Left lung (tissue), 10 donors: ENCODE results near the gene ETNK2. TPM values are rescaled to one million over a fixed set of nuclear protein-coding genes. Genes with fewer than 3 reads are reported as not detected.
A peak's percentile ranks its signal among the peaks of the same experiment; 100 is the strongest.

Experiments used
- ATAC-seq: fragments of 200-7000 bp; cut with Tn5 transposase; one replicate; pipeline ENCODE4 v1.9.1; 2020; ENCODE audit warnings: moderate library complexity
- DNase-seq, 4 donors: peaks; one replicate each; pipeline ENCODE4 v3.0.0-alpha.2; 2013 to 2020
- H3K27ac ChIP-seq, 2 donors: fragments of 200-600 bp; sonication (generic) in 1 of 2; one replicate each; pipeline versions ENCODE4 v1.5.0 to v1.8.0; 2020 to 2021
- H3K27me3 ChIP-seq, 2 donors: fragments of 200-600 bp; sonication (generic) in 1 of 2; one replicate each; pipeline versions ENCODE4 v1.5.0 to v1.8.0; 2020 to 2021
- H3K36me3 ChIP-seq, 2 donors: fragments of 200-600 bp; sonication (generic) in 1 of 2; one replicate each; pipeline versions ENCODE4 v1.5.0 to v1.8.0; 2020 to 2021
- H3K4me1 ChIP-seq, 2 donors: fragments of 200-600 bp; one replicate each; pipeline ENCODE4 v1.8.0; 2021
- H3K4me3 ChIP-seq, 2 donors: fragments of 200-600 bp; sonication (generic) in 1 of 2; one replicate each; pipeline versions ENCODE4 v1.5.0 to v1.8.0; 2020 to 2021; ENCODE audit warnings: mild to moderate bottlenecking in 1 of 2
- H3K9me3 ChIP-seq, 2 donors: fragments of 200-600 bp; sonication (generic) in 1 of 2; one replicate each; pipeline versions ENCODE4 v1.5.0 to v1.8.0; 2020 to 2021
- CTCF ChIP-seq, 2 donors: fragments of 200-600 bp; sonication (generic) in 1 of 2; IDR thresholded peaks; one replicate each; pipeline versions ENCODE4 v1.5.0 to v1.8.0; 2021; ENCODE audit warnings: antibody characterized with exemption in 2 of 2
- intact Hi-C, 2 donors: fragments of 100-400 bp; cut with DNase I; formaldehyde crosslinking; loops; one replicate each; pipeline versions ENCODE4 v1.11.2 to v1.14.2; 2022
- polyA plus RNA-seq, 6 donors: library from polyadenylated mRNA; unstranded; fragments of 120-200 nt; gene quantifications; one replicate each; pipeline ENCODE4 v1.2.1, GENCODE V29; 2013; ENCODE audit not compliant: insufficient read length in 6 of 6
- total RNA-seq, 2 donors: library from RNA; stranded (reverse); fragmentation: NEBNext Ultra II Directional; extraction: Animal tissue kit (Norgen Biotek cat#: 25700); gene quantifications; one replicate each; pipeline ENCODE4 v1.2.1, GENCODE V29; 2021
- donor health status: DM: no; HTN: yes; CAD: no.
- donor health status: DM: no; HTN: no; CAD: no.

ETNK2 gene
- total and polyA plus RNA-seq, 8 donors: 2.6 to 13.2 (median 10.2) TPM

DNA sequence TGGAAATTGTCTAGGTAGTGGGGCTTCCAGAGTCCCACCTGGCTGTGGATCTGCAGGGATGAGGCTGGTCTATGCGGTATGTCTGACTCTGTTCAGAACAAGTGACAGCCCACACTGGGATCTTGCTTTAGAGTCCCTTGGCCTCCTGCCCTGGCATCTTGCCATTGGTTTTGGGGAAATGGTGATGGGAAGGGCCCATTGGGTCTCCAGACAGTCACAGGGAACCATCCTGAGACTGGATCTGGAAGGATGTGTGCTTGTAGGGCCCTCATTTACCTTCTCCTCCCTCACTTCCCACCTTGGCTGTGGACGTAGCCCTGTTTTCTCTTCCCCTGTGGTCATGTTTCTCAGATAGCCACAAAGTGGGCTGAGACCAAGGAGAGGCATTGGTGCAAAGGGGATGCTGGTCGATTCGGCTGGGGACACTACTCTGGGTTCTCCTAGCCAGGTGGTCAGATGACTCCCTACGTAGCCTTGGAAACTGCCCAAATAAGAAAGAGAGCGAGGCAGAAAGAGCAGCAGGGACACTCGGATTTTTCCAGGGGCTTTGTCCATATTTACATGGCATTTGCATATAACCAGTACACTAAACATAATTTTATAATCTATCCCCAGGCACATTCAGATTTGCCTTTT, 63.8 kb downstream of the ETNK2 start:
- ATAC-seq (no peak), DNase-seq (no peak)
- Histone ChIP-seq H3K27ac (peak overlapping the region; percentile 52 to 67), H3K4me1 (peaks cover 29 to 82% of the 10 kb centered on the region in 2 donors), H3K36me3 (no peaks in the 10 kb centered on the region), H3K4me3 (no peak overlapping the region), H3K27me3 (no peaks in the 10 kb centered on the region), H3K9me3 (no peaks in the 10 kb centered on the region)
- no peak for TF ChIP-seq CTCF (IDR thresholded peaks at IDR 0.05)
- intact Hi-C loops: no loop called here

- peak in 1 of 4 donors; percentile 22 for DNase-seq
- Histone ChIP-seq H3K4me3 (no peak overlapping the region), H3K9me3 (no peaks in the 10 kb centered on the region), H3K27ac (peak overlapping the region; percentile 52 to 67), H3K4me1 (peaks cover 29 to 76% of the 10 kb centered on the region in 2 donors), H3K27me3 (no peaks in the 10 kb centered on the region), H3K36me3 (no peaks in the 10 kb centered on the region)
- TF ChIP-seq CTCF (IDR thresholded peaks at IDR 0.05): no peak
- ATAC-seq: no peak
- intact Hi-C loops: no loop called here
Measured at GRCh38 chr1:204087181-204087892, 64.5 kb downstream of the ETNK2 start.

DNA sequence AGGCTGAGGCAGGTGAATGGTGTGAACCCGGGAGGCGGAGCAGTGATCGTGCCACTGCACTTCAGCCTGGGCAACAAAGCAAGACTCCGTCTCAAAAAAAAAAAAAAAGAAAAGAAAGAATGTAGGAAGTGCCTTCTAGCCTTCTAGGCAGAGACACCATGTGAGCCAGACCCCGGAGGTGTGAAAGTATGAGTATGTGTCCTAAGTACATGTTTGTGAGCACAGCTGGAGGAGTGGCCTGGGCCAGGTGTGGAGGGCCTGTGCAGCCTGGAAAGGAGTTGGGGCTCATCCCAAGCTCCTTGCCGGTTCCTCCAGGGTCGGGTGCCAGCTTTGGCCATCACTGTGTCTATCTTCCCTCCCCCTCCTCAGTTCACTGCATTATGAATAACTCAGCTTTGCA, 66.0 kb downstream of the ETNK2 start:
- Histone ChIP-seq H3K27me3 (no peaks in the 10 kb centered on the region), H3K36me3 (no peaks in the 10 kb centered on the region), H3K27ac (peak overlapping the region; percentile 24 to 67), H3K4me3 (no peak overlapping the region), H3K9me3 (no peaks in the 10 kb centered on the region), H3K4me1 (peaks cover 37 to 80% of the 10 kb centered on the region in 2 donors)
- DNase-seq (no peak), ATAC-seq (no peak)
- intact Hi-C loops: no loop called here
- TF ChIP-seq CTCF (IDR thresholded peaks at IDR 0.05): no peak

GRCh38 chr1:204084247-204084772, 67.5 kb downstream of the ETNK2 start:
- DNase-seq (peak in 3 of 4 donors; percentile 69 to 84 (median 79)), ATAC-seq (peak; percentile 68)
- Histone ChIP-seq H3K27ac (peak overlapping the region; percentile 67 to 76), H3K36me3 (no peaks in the 10 kb centered on the region), H3K9me3 (no peaks in the 10 kb centered on the region), H3K4me1 (peaks cover 49 to 79% of the 10 kb centered on the region in 2 donors), H3K27me3 (no peaks in the 10 kb centered on the region), H3K4me3 (no peak overlapping the region)
- TF ChIP-seq CTCF (IDR thresholded peaks at IDR 0.05): no peak
- intact Hi-C loops: no loop called here

DNA sequence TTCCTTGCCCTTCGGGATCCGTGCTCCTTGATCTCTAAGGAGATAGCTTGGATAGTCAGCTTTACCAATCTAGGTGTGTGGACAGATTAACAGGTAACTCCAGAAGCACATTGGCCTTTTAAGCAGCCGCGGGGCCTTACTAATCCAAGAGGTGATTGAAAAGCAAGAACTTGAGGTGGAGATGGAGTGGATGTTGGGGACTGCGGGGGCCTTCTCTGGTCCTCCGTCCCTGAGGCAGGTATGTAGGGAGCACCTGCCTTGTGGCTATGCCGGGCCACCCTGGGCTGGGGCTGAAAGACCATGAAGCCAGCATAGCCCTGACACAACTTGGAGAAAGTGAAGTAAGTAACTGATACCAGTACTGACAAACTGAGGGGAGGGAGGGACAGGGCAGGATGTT, 68.4 kb downstream of the ETNK2 start:
- Histone ChIP-seq H3K36me3 (no peaks in the 10 kb centered on the region), H3K4me1 (peaks cover 51 to 80% of the 10 kb centered on the region in 2 donors), H3K9me3 (no peaks in the 10 kb centered on the region), H3K27ac (peak overlapping the region; percentile 67 to 76), H3K27me3 (no peaks in the 10 kb centered on the region), H3K4me3 (no peak overlapping the region)
- intact Hi-C loops: no loop called here
- DNase-seq (no peak), ATAC-seq (no peak)
- TF ChIP-seq CTCF (IDR thresholded peaks at IDR 0.05): no peak
